DND-41 (cell line): ENCODE measurements around the gene FAM168A.

ENCODE experiments used
- CTCF ChIP-seq: IDR thresholded peaks from 2 replicates; pipeline ENCODE4 v1.5.1; 2012; ENCODE audit warnings: borderline replicate concordance, low read length, moderate library complexity, mild to moderate bottlenecking; ENCODE audit not compliant: poor library complexity, severe bottlenecking; ENCODE audit errors: extremely low read depth
- EZH2 ChIP-seq: IDR thresholded peaks from 3 replicates; pipeline ENCODE4 v1.6.1; 2012; ENCODE audit warnings: borderline replicate concordance, low read depth, mild to moderate bottlenecking, moderate library complexity, low read length, inconsistent platforms; ENCODE audit not compliant: severe bottlenecking

GRCh38 chr11:73493956-73494598 is 103.8 kb downstream of the FAM168A start:
- TF ChIP-seq CTCF (no peak), EZH2 (no peak)
